Caco-2 (cell line): ENCODE results near the gene TENM4. TPM values are rescaled to one million over a fixed set of nuclear protein-coding genes. Genes with fewer than 3 reads are reported as not detected.

Source experiments
- BruUV-seq: library from RNA; stranded (reverse); fragments of 400-500 nt; replicated peaks from 2 replicates; lab custom pipeline; 2021; lab: Mats Ljungman, UMichigan
- CTCF ChIA-PET: fragments of 300-600 bp; sonication (Branson Sonifier 250); formaldehyde crosslinking; loops from one replicate; lab custom pipeline; 2022; ENCODE audit warnings: antibody characterized with exemption; lab: Charles Lee
- POLR2A ChIA-PET: fragments of 300-600 bp; sonication (Branson Sonifier 250); formaldehyde crosslinking; loops from one replicate; lab custom pipeline; 2022; ENCODE audit warnings: antibody characterized with exemption; lab: Charles Lee
- DNase-seq, 2 experiments: peaks; one replicate each; pipeline versions ENCODE4 v3.0.0 to v3.0.0-alpha.2; 2020 to 2022
- H3K27me3 ChIP-seq: replicated peaks from 2 replicates; pipeline ENCODE4 v1.6.0; 2011; ENCODE audit warnings: low read length; ENCODE audit not compliant: control insufficient read depth, insufficient read depth
- H3K36me3 ChIP-seq: 2 replicates; pipeline ENCODE4 v1.5.1; 2011; ENCODE audit warnings: low read length; ENCODE audit not compliant: control insufficient read depth, insufficient read depth
- H3K4me1 ChIP-seq: fragments of 250-450 bp; sonication (Bioruptor Pico); 2 replicates; pipeline ENCODE4 v1.5.1; 2020; ENCODE audit warnings: mild to moderate bottlenecking
- H3K4me3 ChIP-seq: 2 replicates; pipeline ENCODE4 v1.5.1; 2011; ENCODE audit warnings: low read depth, mild to moderate bottlenecking, control low read depth, low read length
- H3K9me3 ChIP-seq: fragments of 250-450 bp; sonication (Bioruptor Pico); 2 replicates; pipeline ENCODE4 v1.5.1; 2020; ENCODE audit warnings: mild to moderate bottlenecking, moderate library complexity
- H3K27ac Mint-ChIP-seq: one replicate; pipeline ENCODE4 v1.8.0; 2022; ENCODE audit warnings: mixed read lengths; ENCODE audit not compliant: unreplicated experiment
- H3K27me3 Mint-ChIP-seq: one replicate; pipeline ENCODE4 v1.8.0; 2022; ENCODE audit warnings: mixed read lengths; ENCODE audit not compliant: insufficient read depth, unreplicated experiment
- H3K36me3 Mint-ChIP-seq: one replicate; pipeline ENCODE4 v1.8.0; 2022; ENCODE audit warnings: mild to moderate bottlenecking, mixed read lengths; ENCODE audit not compliant: insufficient read depth, unreplicated experiment
- H3K4me1 Mint-ChIP-seq: one replicate; pipeline ENCODE4 v1.8.0; 2022; ENCODE audit warnings: low read depth, mixed read lengths; ENCODE audit not compliant: unreplicated experiment
- H3K4me3 Mint-ChIP-seq: one replicate; pipeline ENCODE4 v1.8.0; 2022; ENCODE audit warnings: mild to moderate bottlenecking, moderate library complexity, mixed read lengths; ENCODE audit not compliant: unreplicated experiment
- H3K9me3 Mint-ChIP-seq: one replicate; pipeline ENCODE4 v1.8.0; 2022; ENCODE audit warnings: mixed read lengths; ENCODE audit not compliant: unreplicated experiment
- CTCF ChIP-seq, 2 experiments: fragments of 200-600 bp in 1 of 2; IDR thresholded peaks; 1 replicate in 1 of 2; 2 replicates in 1 of 2; pipeline versions ENCODE4 v1.5.1 to v1.8.0; 2011 to 2022; ENCODE audit warnings: antibody characterized with exemption in 1 of 2, control low read depth in 1 of 2, inconsistent platforms in 1 of 2, low read depth in 1 of 2, low read length in 1 of 2, mild to moderate bottlenecking in 1 of 2, moderate library complexity in 1 of 2; ENCODE audit not compliant: insufficient read depth in 1 of 2, severe bottlenecking in 1 of 2, unreplicated experiment in 1 of 2
- intact Hi-C: fragments of 100-400 bp; cut with micrococcal nuclease; formaldehyde crosslinking; loops from one replicate; pipeline ENCODE4 v1.10.0; 2022; ENCODE audit not compliant: unreplicated experiment
- total RNA-seq: library from RNA; stranded (reverse); gene quantifications from 2 replicates; pipeline ENCODE4 v1.2.3, GENCODE V29; 2022

TENM4 gene
- total RNA-seq, 1 experiment from 2014 or later: 1.1 TPM

- no peak overlapping the region for H3K4me3 Mint-ChIP-seq
- no peak overlapping the region for H3K27ac Mint-ChIP-seq
- no peaks in the 10 kb centered on the region for H3K27me3 Mint-ChIP-seq
- H3K4me1 ChIP-seq: no peaks in the 10 kb centered on the region
- ChIA-PET CTCF (interaction anchor here (2.1 to 2.2 kb wide), 2 partner anchors 11 to 162 kb away, joined by 6 to 8 read pairs; no protein-coding TSS in a partner anchor), POLR2A (no interaction called here)
- H3K36me3 ChIP-seq: no peaks in the 10 kb centered on the region
- no peak for TF ChIP-seq CTCF (IDR thresholded peaks at IDR 0.05; ENCODE audit: insufficient read depth in 1 of 2, low read depth in 1 of 2, low read length in 1 of 2, severe bottlenecking in 1 of 2, unreplicated experiment in 1 of 2)
- H3K9me3 Mint-ChIP-seq: no peaks in the 10 kb centered on the region
- DNase-seq: no peak
- H3K27me3 ChIP-seq: no peaks in the 10 kb centered on the region; the same call in 1 of the 2 replicates
- H3K9me3 ChIP-seq: no peaks in the 10 kb centered on the region
- no peaks in the 10 kb centered on the region for H3K36me3 Mint-ChIP-seq
- peaks cover 7% of the 10 kb centered on the region for H3K4me1 Mint-ChIP-seq
- no peak overlapping the region for H3K4me3 ChIP-seq
- BruUV-seq: no TSS peak
- intact Hi-C loops: no loop called here
These were observed 631.9 kb downstream of the TENM4 start for GRCh38 chr11:78808923-78809322.

- no peaks in the 10 kb centered on the region for H3K36me3 ChIP-seq
- no peak for TF ChIP-seq CTCF (IDR thresholded peaks at IDR 0.05; ENCODE audit: insufficient read depth in 1 of 2, low read depth in 1 of 2, low read length in 1 of 2, severe bottlenecking in 1 of 2, unreplicated experiment in 1 of 2)
- no peak overlapping the region for H3K4me3 ChIP-seq
- CTCF ChIA-PET: no interaction called here
- Mint-ChIP-seq H3K9me3 (no peaks in the 10 kb centered on the region), H3K4me1 (peaks cover 1% of the 10 kb centered on the region), H3K4me3 (no peak overlapping the region), H3K27ac (no peak overlapping the region), H3K27me3 (no peaks in the 10 kb centered on the region), H3K36me3 (no peaks in the 10 kb centered on the region)
- intact Hi-C loops: no loop called here
- no peak for DNase-seq
- H3K9me3 ChIP-seq: no peaks in the 10 kb centered on the region
- H3K4me1 ChIP-seq: no peaks in the 10 kb centered on the region
- H3K27me3 ChIP-seq: no peaks in the 10 kb centered on the region; the same call in 1 of the 2 replicates
- no TSS peak for BruUV-seq
- POLR2A ChIA-PET: no interaction called here
These were observed 633.5 kb downstream of the TENM4 start for GRCh38 chr11:78807351-78807750.

- CTCF ChIA-PET: no interaction called here
- intact Hi-C loops: no loop called here
These were observed 634.4 kb downstream of the TENM4 start for GRCh38 chr11:78806214-78807004.

More at GRCh38 chr11:78806214-78807004, 634.4 kb downstream of the TENM4 start:
- Histone ChIP-seq H3K27me3 (no peaks in the 10 kb centered on the region; the same call in 1 of the 2 replicates), H3K36me3 (no peaks in the 10 kb centered on the region), H3K4me1 (peaks cover 5% of the 10 kb centered on the region; the same call in 1 of the 2 replicates), H3K4me3 (no peak overlapping the region), H3K9me3 (no peaks in the 10 kb centered on the region)
- no peak for DNase-seq
- Mint-ChIP-seq H3K36me3 (no peaks in the 10 kb centered on the region), H3K9me3 (no peaks in the 10 kb centered on the region), H3K27me3 (no peaks in the 10 kb centered on the region), H3K4me1 (peaks cover 5% of the 10 kb centered on the region), H3K4me3 (no peak overlapping the region), H3K27ac (no peak overlapping the region)
- BruUV-seq: no TSS peak
- no peak for TF ChIP-seq CTCF (IDR thresholded peaks at IDR 0.05; ENCODE audit: insufficient read depth in 1 of 2, low read depth in 1 of 2, low read length in 1 of 2, severe bottlenecking in 1 of 2, unreplicated experiment in 1 of 2)
- POLR2A ChIA-PET: no interaction called here
